ENCODE data around the gene STK32C. TPM values are rescaled to one million over a fixed set of nuclear protein-coding genes. Genes with fewer than 3 reads are reported as not detected.

STK32C gene
- total and polyA plus RNA-seq, 4 donors, result 14.5 to 41.6 (median 28.1) TPM

- Histone ChIP-seq H3K9me3 (ENCODE audit: control insufficient read depth, insufficient read depth, low read length) (no peaks in the 10 kb centered on the region), H3K27me3 (ENCODE audit: control insufficient read depth, insufficient read depth, low read length) (no peaks in the 10 kb centered on the region), H3K27ac (ENCODE audit: low read depth, low read length) (no peak overlapping the region), H3K4me3 (ENCODE audit: low read depth, low read length) (no peak overlapping the region), H3K36me3 (ENCODE audit: control insufficient read depth, insufficient read depth, low read length) (peaks cover 100% of the 10 kb centered on the region), H3K4me1 (ENCODE audit: control insufficient read depth, insufficient read depth, low read length) (no peaks in the 10 kb centered on the region)
- no peak for DNase-seq (ENCODE audit: low read depth in 4 of 6, low spot score in 6 of 6)
- WGBS (ENCODE audit: insufficient coverage), result 94% methylated on average over 33 of the region's 35 CpGs
Observed at GRCh38 chr10:132198381-132199181, 109.2 kb downstream of the STK32C start.

- no CpG with 5 or more reads among the region's 3 CpGs for WGBS (ENCODE audit: insufficient coverage)
- peaks cover 100% of the 10 kb centered on the region for H3K36me3 ChIP-seq (ENCODE audit: control insufficient read depth, insufficient read depth, low read length)
- no peaks in the 10 kb centered on the region for H3K27me3 ChIP-seq (ENCODE audit: control insufficient read depth, insufficient read depth, low read length)
- H3K4me3 ChIP-seq (ENCODE audit: low read depth, low read length), result no peak overlapping the region
- no peaks in the 10 kb centered on the region for H3K9me3 ChIP-seq (ENCODE audit: control insufficient read depth, insufficient read depth, low read length)
- no peak for DNase-seq (ENCODE audit: low read depth in 4 of 6, low spot score in 6 of 6)
- no peak overlapping the region for H3K27ac ChIP-seq (ENCODE audit: low read depth, low read length)
- H3K4me1 ChIP-seq (ENCODE audit: control insufficient read depth, insufficient read depth, low read length), result no peaks in the 10 kb centered on the region
Observed at GRCh38 chr10:132198068-132198370, 109.7 kb downstream of the STK32C start.

GRCh38 chr10:132197271-132198067, 110.3 kb downstream of the STK32C start:
- Histone ChIP-seq H3K4me1 (ENCODE audit: control insufficient read depth, insufficient read depth, low read length) (no peaks in the 10 kb centered on the region), H3K9me3 (ENCODE audit: control insufficient read depth, insufficient read depth, low read length) (no peaks in the 10 kb centered on the region), H3K36me3 (ENCODE audit: control insufficient read depth, insufficient read depth, low read length) (peaks cover 100% of the 10 kb centered on the region), H3K27me3 (ENCODE audit: control insufficient read depth, insufficient read depth, low read length) (no peaks in the 10 kb centered on the region), H3K27ac (ENCODE audit: low read depth, low read length) (no peak overlapping the region), H3K4me3 (ENCODE audit: low read depth, low read length) (no peak overlapping the region)
- WGBS (ENCODE audit: insufficient coverage), result 92% methylated on average over 13 of the region's 25 CpGs
- DNase-seq (ENCODE audit: low read depth in 4 of 6, low spot score in 6 of 6), result no peak

- no peak for DNase-seq (ENCODE audit: low read depth in 4 of 6, low spot score in 6 of 6)
- peaks cover 97% of the 10 kb centered on the region for H3K36me3 ChIP-seq (ENCODE audit: control insufficient read depth, insufficient read depth, low read length)
- H3K9me3 ChIP-seq (ENCODE audit: control insufficient read depth, insufficient read depth, low read length), result no peaks in the 10 kb centered on the region
- H3K4me3 ChIP-seq (ENCODE audit: low read depth, low read length), result no peak overlapping the region
- no peaks in the 10 kb centered on the region for H3K4me1 ChIP-seq (ENCODE audit: control insufficient read depth, insufficient read depth, low read length)
- WGBS (ENCODE audit: insufficient coverage), result 88% methylated on average over 30 of the region's 30 CpGs
- no peaks in the 10 kb centered on the region for H3K27me3 ChIP-seq (ENCODE audit: control insufficient read depth, insufficient read depth, low read length)
- H3K27ac ChIP-seq (ENCODE audit: low read depth, low read length), result no peak overlapping the region
Observed at GRCh38 chr10:132196178-132197113, 111.3 kb downstream of the STK32C start.

GRCh38 chr10:132195366-132196075, 112.2 kb downstream of the STK32C start:
- peaks cover 91% of the 10 kb centered on the region for H3K36me3 ChIP-seq (ENCODE audit: control insufficient read depth, insufficient read depth, low read length)
- H3K27ac ChIP-seq (ENCODE audit: low read depth, low read length), result no peak overlapping the region
- no peak for DNase-seq (ENCODE audit: low read depth in 4 of 6, low spot score in 6 of 6)
- no peak overlapping the region for H3K4me3 ChIP-seq (ENCODE audit: low read depth, low read length)
- H3K27me3 ChIP-seq (ENCODE audit: control insufficient read depth, insufficient read depth, low read length), result no peaks in the 10 kb centered on the region
- no peaks in the 10 kb centered on the region for H3K4me1 ChIP-seq (ENCODE audit: control insufficient read depth, insufficient read depth, low read length)
- WGBS (ENCODE audit: insufficient coverage), result 96% methylated on average over 13 of the region's 13 CpGs
- H3K9me3 ChIP-seq (ENCODE audit: control insufficient read depth, insufficient read depth, low read length), result no peaks in the 10 kb centered on the region

- Histone ChIP-seq H3K27ac (ENCODE audit: low read depth, low read length) (no peak overlapping the region), H3K9me3 (ENCODE audit: control insufficient read depth, insufficient read depth, low read length) (no peaks in the 10 kb centered on the region), H3K36me3 (ENCODE audit: control insufficient read depth, insufficient read depth, low read length) (peaks cover 91% of the 10 kb centered on the region), H3K27me3 (ENCODE audit: control insufficient read depth, insufficient read depth, low read length) (no peaks in the 10 kb centered on the region), H3K4me3 (ENCODE audit: low read depth, low read length) (no peak overlapping the region), H3K4me1 (ENCODE audit: control insufficient read depth, insufficient read depth, low read length) (no peaks in the 10 kb centered on the region)
- over 99% methylated on average over 8 of the region's 15 CpGs for WGBS (ENCODE audit: insufficient coverage)
- DNase-seq (ENCODE audit: low read depth in 4 of 6, low spot score in 6 of 6), result no peak
Observed at GRCh38 chr10:132194726-132195125, 113.0 kb downstream of the STK32C start.

- Histone ChIP-seq H3K4me3 (ENCODE audit: low read depth, low read length) (no peak overlapping the region), H3K27ac (ENCODE audit: low read depth, low read length) (no peak overlapping the region), H3K36me3 (ENCODE audit: control insufficient read depth, insufficient read depth, low read length) (peaks cover 91% of the 10 kb centered on the region), H3K27me3 (ENCODE audit: control insufficient read depth, insufficient read depth, low read length) (no peaks in the 10 kb centered on the region), H3K4me1 (ENCODE audit: control insufficient read depth, insufficient read depth, low read length) (peaks cover under 1% of the 10 kb centered on the region), H3K9me3 (ENCODE audit: control insufficient read depth, insufficient read depth, low read length) (no peaks in the 10 kb centered on the region)
- DNase-seq (ENCODE audit: low read depth in 4 of 6, low spot score in 6 of 6), result no peak
- 77% methylated on average over 20 of the region's 21 CpGs for WGBS (ENCODE audit: insufficient coverage)
Observed at GRCh38 chr10:132193907-132194552, 113.7 kb downstream of the STK32C start.

- Histone ChIP-seq H3K4me3 (ENCODE audit: low read depth, low read length) (no peak overlapping the region), H3K27me3 (ENCODE audit: control insufficient read depth, insufficient read depth, low read length) (no peaks in the 10 kb centered on the region), H3K4me1 (ENCODE audit: control insufficient read depth, insufficient read depth, low read length) (peaks cover 9% of the 10 kb centered on the region), H3K27ac (ENCODE audit: low read depth, low read length) (no peak overlapping the region), H3K36me3 (ENCODE audit: control insufficient read depth, insufficient read depth, low read length) (peaks cover 84% of the 10 kb centered on the region), H3K9me3 (ENCODE audit: control insufficient read depth, insufficient read depth, low read length) (no peaks in the 10 kb centered on the region)
- DNase-seq (ENCODE audit: low read depth in 4 of 6, low spot score in 6 of 6), result no peak
- 83% methylated on average over 16 of the region's 18 CpGs for WGBS (ENCODE audit: insufficient coverage)
Observed at GRCh38 chr10:132192991-132193665, 114.6 kb downstream of the STK32C start.

Measured in spinal cord (tissue), 10 donors.